ENCODE measurements around the gene KIAA1217. TPM values are rescaled to one million over a fixed set of nuclear protein-coding genes. Genes with fewer than 3 reads are reported as not detected.

Gene KIAA1217
- total RNA-seq, 1 experiment from 2014 or later, result 18.6 TPM

DNA sequence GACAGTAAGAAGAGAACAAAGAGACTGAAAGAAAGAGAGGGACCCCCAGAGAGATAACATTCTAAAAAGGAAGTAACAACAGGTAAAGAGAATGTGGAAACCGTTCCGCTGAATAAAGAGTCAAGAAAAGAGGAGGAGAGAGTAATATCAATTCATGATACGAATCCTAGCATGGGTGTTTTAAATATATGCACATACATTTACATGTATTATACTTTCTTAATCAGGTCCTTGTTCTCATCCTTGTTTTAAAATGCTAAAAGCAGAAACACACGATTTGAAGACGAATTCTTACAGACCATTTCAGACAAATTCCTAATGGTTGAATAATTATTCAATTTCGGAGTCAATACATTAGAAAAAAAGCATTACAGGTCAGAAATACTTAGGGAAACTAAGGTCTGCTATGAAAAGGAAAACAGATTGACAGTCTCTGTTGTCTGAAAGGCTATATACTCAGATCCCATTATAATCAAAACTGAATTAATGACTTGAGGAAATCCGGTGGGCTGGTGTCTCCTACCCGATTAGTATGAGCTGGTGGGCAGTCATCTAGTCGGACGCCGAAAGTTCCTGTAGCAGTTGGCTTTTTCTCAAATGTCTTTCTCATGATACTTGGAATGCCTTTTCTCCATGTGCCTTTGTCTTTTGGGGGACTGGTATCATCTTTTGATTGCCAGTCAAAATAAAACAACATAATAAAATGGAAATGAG is 387.4 kb downstream of the KIAA1217 start:
- Histone ChIP-seq H2BK5ac (ENCODE audit: insufficient read length, low read length) (no peak overlapping the region), H2BK12ac (ENCODE audit: insufficient read length, low read depth, low read length) (no peak overlapping the region), H2BK120ac (ENCODE audit: low read depth, low read length, poor library complexity, severe bottlenecking) (no peak overlapping the region), H2AK5ac (ENCODE audit: insufficient read length, low read length) (no peak overlapping the region), H4K5ac (ENCODE audit: insufficient read length, low read depth, low read length) (no peak overlapping the region), H4K91ac (ENCODE audit: insufficient read length, low read depth, low read length) (no peak overlapping the region), H4K20me1 (ENCODE audit: control insufficient read depth, insufficient read depth, insufficient read length) (no peaks in the 10 kb centered on the region), H3K79me2 (ENCODE audit: insufficient read depth, low read length) (no peaks in the 10 kb centered on the region), H3K9ac (ENCODE audit: extremely low read depth, insufficient read length, low read length) (no peak overlapping the region), H3K23me2 (ENCODE audit: insufficient read length, low read depth, low read length, poor library complexity, severe bottlenecking) (no peaks in the 10 kb centered on the region), H3K4ac (ENCODE audit: low read depth, low read length) (no peak overlapping the region), H3K23ac (ENCODE audit: insufficient read length, low read depth, low read length) (no peak overlapping the region), H3K27me3 (ENCODE audit: insufficient read depth, low read length) (no peaks in the 10 kb centered on the region), H3K9me3 (ENCODE audit: control insufficient read depth, low read depth, low read length) (no peaks in the 10 kb centered on the region), H2BK15ac (ENCODE audit: low read depth, low read length) (no peak overlapping the region), H3K4me2 (ENCODE audit: insufficient read depth, insufficient read length, low read length) (no peak overlapping the region), H4K8ac (replicated peaks; ENCODE audit: insufficient read length, low read depth, low read length) (no peak overlapping the region), H2BK20ac (ENCODE audit: low read depth, low read length, poor library complexity, severe bottlenecking) (no peak overlapping the region), H3K79me1 (ENCODE audit: insufficient read depth, low read depth, low read length, poor library complexity, severe bottlenecking) (no peaks in the 10 kb centered on the region), H3T11ph (ENCODE audit: low read length) (no peak overlapping the region), H2AFZ (ENCODE audit: low read length) (no peak overlapping the region), H3K18ac (ENCODE audit: insufficient read length, low read depth, low read length) (no peak overlapping the region), H3K27ac (ENCODE audit: insufficient read length, low read depth, low read length) (no peak overlapping the region), H3K4me1 (ENCODE audit: insufficient read depth, low read length) (no peaks in the 10 kb centered on the region), H3K14ac (ENCODE audit: insufficient read depth, low read length) (no peak overlapping the region), H3K56ac (ENCODE audit: insufficient read length, low read depth, low read length) (no peak overlapping the region)
- Mint-ChIP-seq H3K9me3 (no peaks in the 10 kb centered on the region), H3K4me3 (no peak overlapping the region), H3K27ac (peak overlapping the region in 1 of 3 experiments; percentile 4; a peak in 2 of 7 replicates), H3K36me3 (ENCODE audit: insufficient read depth in 1 of 3, low read depth in 3 of 3) (peaks cover 10 to 75% (median 69%) of the 10 kb centered on the region in 3 experiments; a peak in 6 of 7 replicates), H3K4me1 (peaks cover 0 to 4% of the 10 kb centered on the region in 2 experiments; a peak in 2 of 4 replicates), H3K27me3 (ENCODE audit: low read depth) (no peaks in the 10 kb centered on the region)
- no CpG with 5 or more reads among the region's 11 CpGs for WGBS (ENCODE audit: extremely low coverage, insufficient read length, low lambda C conversion rate)
- no peak for DNase-seq
- TF ChIP-seq, protein P1, sequence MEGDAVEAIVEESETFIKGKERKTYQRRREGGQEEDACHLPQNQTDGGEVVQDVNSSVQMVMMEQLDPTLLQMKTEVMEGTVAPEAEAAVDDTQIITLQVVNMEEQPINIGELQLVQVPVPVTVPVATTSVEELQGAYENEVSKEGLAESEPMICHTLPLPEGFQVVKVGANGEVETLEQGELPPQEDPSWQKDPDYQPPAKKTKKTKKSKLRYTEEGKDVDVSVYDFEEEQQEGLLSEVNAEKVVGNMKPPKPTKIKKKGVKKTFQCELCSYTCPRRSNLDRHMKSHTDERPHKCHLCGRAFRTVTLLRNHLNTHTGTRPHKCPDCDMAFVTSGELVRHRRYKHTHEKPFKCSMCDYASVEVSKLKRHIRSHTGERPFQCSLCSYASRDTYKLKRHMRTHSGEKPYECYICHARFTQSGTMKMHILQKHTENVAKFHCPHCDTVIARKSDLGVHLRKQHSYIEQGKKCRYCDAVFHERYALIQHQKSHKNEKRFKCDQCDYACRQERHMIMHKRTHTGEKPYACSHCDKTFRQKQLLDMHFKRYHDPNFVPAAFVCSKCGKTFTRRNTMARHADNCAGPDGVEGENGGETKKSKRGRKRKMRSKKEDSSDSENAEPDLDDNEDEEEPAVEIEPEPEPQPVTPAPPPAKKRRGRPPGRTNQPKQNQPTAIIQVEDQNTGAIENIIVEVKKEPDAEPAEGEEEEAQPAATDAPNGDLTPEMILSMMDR (conservative IDR thresholded peaks at IDR 0.05), result no peak

Measured in H9 (cell line).